Measurements from ENCODE around the gene MAST2. TPM values are rescaled to one million over a fixed set of nuclear protein-coding genes. Genes with fewer than 3 reads are reported as not detected.

MAST2 gene
- total and polyA plus RNA-seq, 9 of the 15 experiments (the other 6 are each of a cell fraction or from before 2014, with no cell fraction given) = 0.73 to 32.0 (median 17.8) TPM

DNA sequence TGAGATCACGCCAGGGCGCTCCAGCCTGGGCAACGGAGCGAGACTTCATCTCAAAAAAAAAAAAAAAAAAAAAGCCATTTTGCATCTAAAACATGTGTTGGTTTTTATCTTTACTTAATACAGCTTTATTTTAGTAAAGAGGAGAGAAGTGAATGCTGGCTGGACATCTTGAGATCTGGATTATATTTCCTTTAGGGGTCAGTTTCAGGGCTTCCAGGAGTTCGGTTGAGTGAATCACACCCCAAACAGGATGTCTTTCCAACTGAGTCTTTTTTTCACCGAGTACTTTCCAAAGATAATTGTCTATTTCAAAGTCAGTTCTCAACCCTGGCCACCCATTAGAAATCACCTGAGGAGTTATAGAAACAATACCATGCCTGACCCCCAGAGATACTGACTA lies 36.4 kb upstream of the MAST2 start:
- ATAC-seq (no peak), DNase-seq (ENCODE audit: extremely low read depth in 1 of 4, low spot score in 3 of 4) (no peak), FAIRE-seq (no peak)
- Histone ChIP-seq H3K79me2 (ENCODE audit: control insufficient read depth, insufficient read depth, low read length) (no peaks in the 10 kb centered on the region), H3K27me3 (ENCODE audit: control insufficient read depth in 2 of 2, insufficient read depth in 2 of 2, low read length in 2 of 2) (no peaks in the 10 kb centered on the region), H3K9me1 (ENCODE audit: control insufficient read depth, insufficient read depth, low read length) (no peaks in the 10 kb centered on the region), H3K9me3 (replicated peaks; ENCODE audit: control insufficient read depth, insufficient read depth, low read depth, low read length) (no peaks in the 10 kb centered on the region), H3K27ac (ENCODE audit: extremely low read depth, low read depth, low read length) (no peak overlapping the region), H2AFZ (ENCODE audit: low read depth, low read length) (peak overlapping the region; percentile 10), H3K9ac (ENCODE audit: insufficient read depth in 1 of 2, low read depth in 2 of 2, low read length in 2 of 2) (no peak overlapping the region), H3K4me3 (no peak overlapping the region), H4K20me1 (replicated peaks; ENCODE audit: control insufficient read depth, insufficient read depth, low read length) (no peaks in the 10 kb centered on the region), H3K4me2 (ENCODE audit: insufficient read depth, low read length) (no peak overlapping the region), H3K4me1 (replicated peaks in 1 of 2; ENCODE audit: control insufficient read depth in 2 of 2, insufficient read depth in 2 of 2, low read length in 2 of 2) (peaks cover 7 to 10% of the 10 kb centered on the region in 2 experiments; a peak in 4 of 5 replicates), H3K36me3 (ENCODE audit: control insufficient read depth, insufficient read depth, low read length) (no peaks in the 10 kb centered on the region)
- 54% methylated on average over 6 of the region's 6 CpGs for WGBS (ENCODE audit: insufficient coverage, low coverage, missing lambda C conversion rate)
- no TSS peak for BruUV-seq (replicated peaks)
- intact Hi-C loops (cut with micrococcal nuclease) = no loop called here
- ChIA-PET CTCF (ENCODE audit: low intra/inter-chr PET ratio) (no interaction called here), POLR2A (interaction anchor here (1.2 kb wide), 1 partner anchor 14 kb away, joined by 3 read pairs; no protein-coding TSS in a partner anchor)
- in situ Hi-C loops (cut with MboI) = no loop called here
- TF ChIP-seq NR2C2 (CRISPR knock-in tag; IDR thresholded peaks at IDR 0.05) = no peak
- no peak for TF ChIP-seq NR2C2 (tag; IDR thresholded peaks at IDR 0.05)
- TF ChIP-seq, protein P1, sequence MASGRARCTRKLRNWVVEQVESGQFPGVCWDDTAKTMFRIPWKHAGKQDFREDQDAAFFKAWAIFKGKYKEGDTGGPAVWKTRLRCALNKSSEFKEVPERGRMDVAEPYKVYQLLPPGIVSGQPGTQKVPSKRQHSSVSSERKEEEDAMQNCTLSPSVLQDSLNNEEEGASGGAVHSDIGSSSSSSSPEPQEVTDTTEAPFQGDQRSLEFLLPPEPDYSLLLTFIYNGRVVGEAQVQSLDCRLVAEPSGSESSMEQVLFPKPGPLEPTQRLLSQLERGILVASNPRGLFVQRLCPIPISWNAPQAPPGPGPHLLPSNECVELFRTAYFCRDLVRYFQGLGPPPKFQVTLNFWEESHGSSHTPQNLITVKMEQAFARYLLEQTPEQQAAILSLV (tag; IDR thresholded peaks at IDR 0.05) = no peak
- no peak for TF ChIP-seq TAF7 (tag; IDR thresholded peaks at IDR 0.05)
- no peak for TF ChIP-seq SMARCE1 (IDR thresholded peaks at IDR 0.05)
- no peak for TF ChIP-seq EGR1 (conservative IDR thresholded peaks at IDR 0.05)
- no peak for TF ChIP-seq SRSF3 (IDR thresholded peaks at IDR 0.05; ENCODE audit: insufficient read depth, low read length)
- TF ChIP-seq, protein P2, sequence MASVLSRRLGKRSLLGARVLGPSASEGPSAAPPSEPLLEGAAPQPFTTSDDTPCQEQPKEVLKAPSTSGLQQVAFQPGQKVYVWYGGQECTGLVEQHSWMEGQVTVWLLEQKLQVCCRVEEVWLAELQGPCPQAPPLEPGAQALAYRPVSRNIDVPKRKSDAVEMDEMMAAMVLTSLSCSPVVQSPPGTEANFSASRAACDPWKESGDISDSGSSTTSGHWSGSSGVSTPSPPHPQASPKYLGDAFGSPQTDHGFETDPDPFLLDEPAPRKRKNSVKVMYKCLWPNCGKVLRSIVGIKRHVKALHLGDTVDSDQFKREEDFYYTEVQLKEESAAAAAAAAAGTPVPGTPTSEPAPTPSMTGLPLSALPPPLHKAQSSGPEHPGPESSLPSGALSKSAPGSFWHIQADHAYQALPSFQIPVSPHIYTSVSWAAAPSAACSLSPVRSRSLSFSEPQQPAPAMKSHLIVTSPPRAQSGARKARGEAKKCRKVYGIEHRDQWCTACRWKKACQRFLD (CRISPR knock-in tag; IDR thresholded peaks at IDR 0.05) = no peak
- no peak for TF ChIP-seq PRPF4 (IDR thresholded peaks at IDR 0.05; ENCODE audit: insufficient read depth, low read depth, low read length, poor library complexity, severe bottlenecking)
- no peak for TF ChIP-seq MAZ (CRISPR knock-in tag; conservative IDR thresholded peaks at IDR 0.05 in 1 of 2, IDR thresholded peaks at IDR 0.05 in 1 of 2)
- TF ChIP-seq ZKSCAN3 (CRISPR knock-in tag; IDR thresholded peaks at IDR 0.05) = no peak
- no peak for TF ChIP-seq FUS (optimal IDR thresholded peaks at IDR 0.05; ENCODE audit: low read depth, low read length)
- no peak for TF ChIP-seq IFI16 (CRISPR knock-in tag; IDR thresholded peaks at IDR 0.05)
- TF ChIP-seq, protein P3, sequence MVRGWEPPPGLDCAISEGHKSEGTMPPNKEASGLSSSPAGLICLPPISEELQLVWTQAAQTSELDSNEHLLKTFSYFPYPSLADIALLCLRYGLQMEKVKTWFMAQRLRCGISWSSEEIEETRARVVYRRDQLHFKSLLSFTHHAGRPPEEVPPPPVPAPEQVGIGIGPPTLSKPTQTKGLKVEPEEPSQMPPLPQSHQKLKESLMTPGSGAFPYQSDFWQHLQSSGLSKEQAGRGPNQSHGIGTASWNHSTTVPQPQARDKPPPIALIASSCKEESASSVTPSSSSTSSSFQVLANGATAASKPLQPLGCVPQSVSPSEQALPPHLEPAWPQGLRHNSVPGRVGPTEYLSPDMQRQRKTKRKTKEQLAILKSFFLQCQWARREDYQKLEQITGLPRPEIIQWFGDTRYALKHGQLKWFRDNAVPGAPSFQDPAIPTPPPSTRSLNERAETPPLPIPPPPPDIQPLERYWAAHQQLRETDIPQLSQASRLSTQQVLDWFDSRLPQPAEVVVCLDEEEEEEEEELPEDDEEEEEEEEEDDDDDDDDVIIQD (CRISPR knock-in tag; IDR thresholded peaks at IDR 0.05) = no peak
- TF ChIP-seq ZZZ3 (IDR thresholded peaks at IDR 0.05) = no peak
- TF ChIP-seq PHB (CRISPR knock-in tag; IDR thresholded peaks at IDR 0.05) = no peak
- TF ChIP-seq CBFB (CRISPR knock-in tag; IDR thresholded peaks at IDR 0.05) = no peak
- TF ChIP-seq TAF15 (IDR thresholded peaks at IDR 0.05; ENCODE audit: low read depth, low read length) = no peak
- TF ChIP-seq KAT8 (IDR thresholded peaks at IDR 0.05; ENCODE audit: low read depth) = no peak
